Measurements from ENCODE around the gene UBE2J1. TPM values are rescaled to one million over a fixed set of nuclear protein-coding genes. Genes with fewer than 3 reads are reported as not detected.
A peak's percentile ranks its signal among the peaks of the same experiment; 100 is the strongest.

Gene UBE2J1
- total RNA-seq, 1 donor from 2014 or later: 93.3 TPM

GRCh38 chr6:89299466-89299850 lies 53.1 kb downstream of the UBE2J1 start:
- H4K20me1 ChIP-seq (ENCODE audit: insufficient read depth, low read length): peaks cover 18% of the 10 kb centered on the region
- H3K4me3 ChIP-seq (ENCODE audit: insufficient read depth, low read depth, low read length): no peak overlapping the region
- peaks cover 13% of the 10 kb centered on the region for H3K9me3 Mint-ChIP-seq (ENCODE audit: unreplicated experiment)
- H3K9ac ChIP-seq (ENCODE audit: low read length): no peak overlapping the region
- FAIRE-seq: no peak
- H3K4me1 Mint-ChIP-seq (ENCODE audit: low read depth, unreplicated experiment): peaks cover 16% of the 10 kb centered on the region
- peak; percentile 34 for DNase-seq (ENCODE audit: low read depth)
- no peak overlapping the region for H2AFZ ChIP-seq (ENCODE audit: low read depth, low read length)
- peaks cover 2% of the 10 kb centered on the region for H3K9me3 ChIP-seq (ENCODE audit: insufficient read depth, low read depth, low read length)
- no peak overlapping the region for H3K4me2 ChIP-seq (ENCODE audit: low read length)
- H3K27ac Mint-ChIP-seq (ENCODE audit: unreplicated experiment): peak overlapping the region; percentile 36
- H3K27me3 Mint-ChIP-seq (ENCODE audit: low read depth, unreplicated experiment): peaks cover 39% of the 10 kb centered on the region
- TF ChIP-seq CTCF (IDR thresholded peaks at IDR 0.05; ENCODE audit: insufficient read depth, low read depth, low read length): no peak
- no peak for TF ChIP-seq EZH2 (IDR thresholded peaks at IDR 0.05; ENCODE audit: insufficient read depth, low read length)
- peaks cover 35% of the 10 kb centered on the region for H3K27me3 ChIP-seq (ENCODE audit: insufficient read depth, low read length)
- peaks cover 16% of the 10 kb centered on the region for H3K36me3 Mint-ChIP-seq (ENCODE audit: low read depth, unreplicated experiment)
- no peak overlapping the region for H3K27ac ChIP-seq (ENCODE audit: low read depth, low read length)
- no peaks in the 10 kb centered on the region for H3K36me3 ChIP-seq (ENCODE audit: insufficient read depth, low read length)
- no peak overlapping the region for H3K4me3 Mint-ChIP-seq (ENCODE audit: unreplicated experiment)
- H3K79me2 ChIP-seq (ENCODE audit: insufficient read depth, low read length): no peaks in the 10 kb centered on the region
- H3K4me1 ChIP-seq (ENCODE audit: insufficient read depth, low read length): peaks cover 20% of the 10 kb centered on the region

- Mint-ChIP-seq H3K9me3 (ENCODE audit: unreplicated experiment) (peaks cover 13% of the 10 kb centered on the region), H3K36me3 (ENCODE audit: low read depth, unreplicated experiment) (peaks cover 16% of the 10 kb centered on the region), H3K4me3 (ENCODE audit: unreplicated experiment) (no peak overlapping the region), H3K4me1 (ENCODE audit: low read depth, unreplicated experiment) (peaks cover 16% of the 10 kb centered on the region), H3K27me3 (ENCODE audit: low read depth, unreplicated experiment) (peaks cover 39% of the 10 kb centered on the region), H3K27ac (ENCODE audit: unreplicated experiment) (peak overlapping the region; percentile 34)
- Histone ChIP-seq H3K27me3 (ENCODE audit: insufficient read depth, low read length) (peaks cover 35% of the 10 kb centered on the region), H3K9me3 (ENCODE audit: insufficient read depth, low read depth, low read length) (peaks cover 2% of the 10 kb centered on the region), H3K36me3 (ENCODE audit: insufficient read depth, low read length) (no peaks in the 10 kb centered on the region), H2AFZ (ENCODE audit: low read depth, low read length) (no peak overlapping the region), H3K9ac (ENCODE audit: low read length) (no peak overlapping the region), H3K4me1 (ENCODE audit: insufficient read depth, low read length) (peaks cover 20% of the 10 kb centered on the region), H3K4me3 (ENCODE audit: insufficient read depth, low read depth, low read length) (no peak overlapping the region), H3K27ac (ENCODE audit: low read depth, low read length) (peak overlapping the region; percentile 45), H4K20me1 (ENCODE audit: insufficient read depth, low read length) (peaks cover 18% of the 10 kb centered on the region), H3K79me2 (ENCODE audit: insufficient read depth, low read length) (no peaks in the 10 kb centered on the region), H3K4me2 (ENCODE audit: low read length) (peak overlapping the region; percentile 32)
- FAIRE-seq (no peak), DNase-seq (ENCODE audit: low read depth) (peak; percentile 62)
- TF ChIP-seq CTCF (IDR thresholded peaks at IDR 0.05; ENCODE audit: insufficient read depth, low read depth, low read length) (no peak), EZH2 (IDR thresholded peaks at IDR 0.05; ENCODE audit: insufficient read depth, low read length) (no peak)
Measured at GRCh38 chr6:89298680-89299465, 53.6 kb downstream of the UBE2J1 start.
